Measurements from ENCODE around the gene OR56A5. TPM values are rescaled to one million over a fixed set of nuclear protein-coding genes. Genes with fewer than 3 reads are reported as not detected.

OR56A5 gene
- polyA plus RNA-seq, 4 donors: not detected

GRCh38 chr11:5941951-5942350, 26.3 kb downstream of the OR56A5 start, which contains the start of gene OR56A3:
TSS of gene OR56A3 (plus strand) at chr11:5942251. CDS start at chr11:5947347, 5,096 bp downstream.
- no peak for DNase-seq
- H3K9me3 ChIP-seq (ENCODE audit: control insufficient read depth in 2 of 2, insufficient read depth in 1 of 2, low read depth in 1 of 2, low read length in 1 of 2): peaks cover 0 to 14% of the 10 kb centered on the region in 2 donors
- no peaks in the 10 kb centered on the region for H3K36me3 ChIP-seq (ENCODE audit: control insufficient read depth in 3 of 3, insufficient read depth in 2 of 3, low read depth in 1 of 3, low read length in 3 of 3)
- H3K27ac ChIP-seq (ENCODE audit: low read depth in 1 of 3, low read length in 2 of 3): no peak within 1 kb of the TSS
- no peaks in the 10 kb centered on the region for H3K4me1 ChIP-seq (ENCODE audit: control insufficient read depth in 3 of 3, insufficient read depth in 2 of 3, low read depth in 1 of 3, low read length in 2 of 3)
- no peak for FAIRE-seq
- WGBS, 3 donors: 73 to 85% (median 82%) methylated on average over 3 of the region's 3 CpGs
- H3K4me3 ChIP-seq (ENCODE audit: low read depth in 1 of 3, low read length in 3 of 3): no peak within 1 kb of the TSS
- no peaks in the 10 kb centered on the region for H3K27me3 ChIP-seq (ENCODE audit: control insufficient read depth in 3 of 3, insufficient read depth in 3 of 3, low read length in 3 of 3)

- no peaks in the 10 kb centered on the region for H3K4me1 ChIP-seq (ENCODE audit: control insufficient read depth in 3 of 3, insufficient read depth in 2 of 3, low read depth in 1 of 3, low read length in 2 of 3)
- no peak overlapping the region for H3K27ac ChIP-seq (ENCODE audit: low read depth in 1 of 3, low read length in 2 of 3)
- no peaks in the 10 kb centered on the region for H3K36me3 ChIP-seq (ENCODE audit: control insufficient read depth in 3 of 3, insufficient read depth in 2 of 3, low read depth in 1 of 3, low read length in 3 of 3)
- no peak for FAIRE-seq
- H3K4me3 ChIP-seq (ENCODE audit: low read depth in 1 of 3, low read length in 3 of 3): no peak overlapping the region
- DNase-seq: no peak
- H3K27me3 ChIP-seq (ENCODE audit: control insufficient read depth in 3 of 3, insufficient read depth in 3 of 3, low read length in 3 of 3): no peaks in the 10 kb centered on the region
- 92 to 96% (median 95%) methylated on average over 2 of the region's 2 CpGs for WGBS, 3 donors
- peaks cover 0 to 26% of the 10 kb centered on the region in 2 donors for H3K9me3 ChIP-seq (ENCODE audit: control insufficient read depth in 2 of 2, insufficient read depth in 1 of 2, low read depth in 1 of 2, low read length in 1 of 2)
Observed at GRCh38 chr11:5940748-5941147, 27.5 kb downstream of the OR56A5 start.

DNA sequence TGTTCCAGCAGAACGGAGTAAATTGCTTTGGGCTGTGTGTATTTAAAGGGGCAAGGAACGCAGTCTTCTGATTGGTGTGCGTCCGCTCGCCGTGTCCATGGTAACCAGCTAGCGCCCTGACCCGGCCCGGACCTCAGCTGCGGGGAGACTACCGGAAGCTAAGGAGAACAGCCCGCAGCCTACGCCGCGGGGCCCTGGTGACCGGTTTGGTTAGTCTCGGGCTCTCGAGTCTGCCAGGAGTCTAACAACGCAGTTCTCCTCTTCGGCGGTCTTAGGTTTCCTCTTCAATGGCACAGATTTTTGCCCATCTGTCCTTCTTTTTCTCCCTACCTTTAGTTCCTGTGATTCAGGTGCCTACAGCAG, 29.7 kb downstream of the OR56A5 start:
- FAIRE-seq (no peak), DNase-seq (no peak)
- H3K27me3 ChIP-seq (ENCODE audit: control insufficient read depth in 3 of 3, insufficient read depth in 3 of 3, low read length in 3 of 3): no peaks in the 10 kb centered on the region
- no peak overlapping the region for H3K4me3 ChIP-seq (ENCODE audit: low read depth in 1 of 3, low read length in 3 of 3)
- peaks cover 0 to 33% of the 10 kb centered on the region in 2 donors for H3K9me3 ChIP-seq (ENCODE audit: control insufficient read depth in 2 of 2, insufficient read depth in 1 of 2, low read depth in 1 of 2, low read length in 1 of 2)
- WGBS, 3 donors: 72 to 81% (median 74%) methylated on average over 21 of the region's 21 CpGs
- no peak overlapping the region for H3K27ac ChIP-seq (ENCODE audit: low read depth in 1 of 3, low read length in 2 of 3)
- H3K4me1 ChIP-seq (ENCODE audit: control insufficient read depth in 3 of 3, insufficient read depth in 2 of 3, low read depth in 1 of 3, low read length in 2 of 3): no peaks in the 10 kb centered on the region
- H3K36me3 ChIP-seq (ENCODE audit: control insufficient read depth in 3 of 3, insufficient read depth in 2 of 3, low read depth in 1 of 3, low read length in 3 of 3): no peaks in the 10 kb centered on the region

- H3K9me3 ChIP-seq (ENCODE audit: control insufficient read depth in 2 of 2, insufficient read depth in 1 of 2, low read depth in 1 of 2, low read length in 1 of 2): peaks cover 0 to 38% of the 10 kb centered on the region in 2 donors
- WGBS, 3 donors: 84 to 93% (median 86%) methylated on average over 39 of the region's 39 CpGs
Observed at GRCh38 chr11:5937868-5938602, 30.3 kb downstream of the OR56A5 start.

DNA sequence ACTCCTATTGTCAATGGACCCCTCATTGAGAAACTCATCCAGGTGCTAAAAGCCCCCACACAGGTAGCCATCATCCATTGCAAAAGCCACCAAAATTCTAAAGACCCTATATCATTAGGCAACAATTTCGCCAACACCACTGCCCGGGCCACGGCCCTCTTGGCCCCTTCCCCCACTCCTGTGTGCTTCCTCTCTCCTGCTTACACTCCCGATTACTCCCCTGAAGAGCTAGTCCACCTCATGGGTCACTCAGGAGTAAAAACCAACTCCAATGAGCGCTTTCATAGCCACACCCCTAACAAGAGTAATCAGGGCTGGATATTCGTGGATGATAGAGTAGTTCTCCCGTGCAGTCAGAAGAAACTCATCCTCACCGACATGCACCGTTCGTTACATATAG, 35.2 kb downstream of the OR56A5 start:
- FAIRE-seq (no peak), DNase-seq (no peak)
- Histone ChIP-seq H3K36me3 (ENCODE audit: control insufficient read depth in 3 of 3, insufficient read depth in 2 of 3, low read depth in 1 of 3, low read length in 3 of 3) (no peaks in the 10 kb centered on the region), H3K9me3 (ENCODE audit: control insufficient read depth in 2 of 2, insufficient read depth in 1 of 2, low read depth in 1 of 2, low read length in 1 of 2) (peaks cover 0 to 80% of the 10 kb centered on the region in 2 donors), H3K27ac (ENCODE audit: low read depth in 1 of 3, low read length in 2 of 3) (no peak overlapping the region), H3K4me1 (ENCODE audit: control insufficient read depth in 3 of 3, insufficient read depth in 2 of 3, low read depth in 1 of 3, low read length in 2 of 3) (no peaks in the 10 kb centered on the region), H3K27me3 (ENCODE audit: control insufficient read depth in 3 of 3, insufficient read depth in 3 of 3, low read length in 3 of 3) (no peaks in the 10 kb centered on the region), H3K4me3 (ENCODE audit: low read depth in 1 of 3, low read length in 3 of 3) (no peak overlapping the region)
- 91 to 93% (median 91%) methylated on average over 10 of the region's 10 CpGs for WGBS, 3 donors

More at GRCh38 chr11:5937868-5938602, 30.3 kb downstream of the OR56A5 start:
- Histone ChIP-seq H3K4me3 (ENCODE audit: low read depth in 1 of 3, low read length in 3 of 3) (no peak overlapping the region), H3K4me1 (ENCODE audit: control insufficient read depth in 3 of 3, insufficient read depth in 2 of 3, low read depth in 1 of 3, low read length in 2 of 3) (no peaks in the 10 kb centered on the region), H3K27ac (ENCODE audit: low read depth in 1 of 3, low read length in 2 of 3) (no peak overlapping the region), H3K36me3 (ENCODE audit: control insufficient read depth in 3 of 3, insufficient read depth in 2 of 3, low read depth in 1 of 3, low read length in 3 of 3) (no peaks in the 10 kb centered on the region), H3K27me3 (ENCODE audit: control insufficient read depth in 3 of 3, insufficient read depth in 3 of 3, low read length in 3 of 3) (no peaks in the 10 kb centered on the region)
- FAIRE-seq: no peak
- no peak for DNase-seq

DNA sequence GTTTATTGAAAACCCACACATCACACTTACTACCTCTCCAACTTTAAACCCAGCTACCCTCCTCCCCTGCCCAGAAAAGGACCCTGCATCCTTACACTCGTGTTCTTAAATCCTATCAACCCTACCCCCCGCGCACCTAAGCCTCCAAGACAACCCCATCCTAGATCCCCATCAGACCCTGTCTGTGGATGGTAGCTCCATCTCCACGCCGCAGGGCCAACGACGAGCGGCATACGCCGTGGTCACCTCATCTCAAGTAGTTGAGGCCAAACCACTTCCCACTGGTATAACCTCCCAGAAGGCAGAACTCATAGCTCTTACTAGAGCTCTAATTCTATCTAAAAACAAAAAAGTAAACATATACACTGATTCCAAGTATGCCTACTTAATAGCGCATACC, 35.6 kb downstream of the OR56A5 start:
- H3K9me3 ChIP-seq (ENCODE audit: control insufficient read depth in 2 of 2, insufficient read depth in 1 of 2, low read depth in 1 of 2, low read length in 1 of 2): peaks cover 0 to 78% of the 10 kb centered on the region in 2 donors
- FAIRE-seq (no peak), DNase-seq (no peak)
- no peaks in the 10 kb centered on the region for H3K36me3 ChIP-seq (ENCODE audit: control insufficient read depth in 3 of 3, insufficient read depth in 2 of 3, low read depth in 1 of 3, low read length in 3 of 3)
- no peak overlapping the region for H3K4me3 ChIP-seq (ENCODE audit: low read depth in 1 of 3, low read length in 3 of 3)
- 93 to 95% (median 94%) methylated on average over 11 of the region's 11 CpGs for WGBS, 3 donors
- no peaks in the 10 kb centered on the region for H3K4me1 ChIP-seq (ENCODE audit: control insufficient read depth in 3 of 3, insufficient read depth in 2 of 3, low read depth in 1 of 3, low read length in 2 of 3)
- no peak overlapping the region for H3K27ac ChIP-seq (ENCODE audit: low read depth in 1 of 3, low read length in 2 of 3)
- no peaks in the 10 kb centered on the region for H3K27me3 ChIP-seq (ENCODE audit: control insufficient read depth in 3 of 3, insufficient read depth in 3 of 3, low read length in 3 of 3)

DNA sequence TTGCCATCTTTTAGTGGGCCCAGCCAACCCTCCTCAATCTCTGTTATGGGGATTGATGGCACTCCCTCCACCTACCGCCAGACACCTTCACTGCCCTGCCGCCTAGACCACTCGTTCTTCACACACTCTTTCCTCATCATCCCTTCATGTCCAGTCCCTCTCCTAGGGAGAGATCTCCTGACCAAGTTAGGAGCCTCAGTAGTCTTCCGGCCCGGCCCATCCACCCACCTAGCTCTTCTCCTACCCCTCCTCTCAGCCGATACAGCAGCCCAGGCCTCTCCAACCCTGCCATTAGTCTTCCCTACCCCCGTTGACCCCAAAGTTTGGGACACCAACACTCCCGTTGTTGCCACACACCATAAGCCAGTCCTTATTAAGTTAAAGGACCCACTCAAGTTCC, 37.2 kb downstream of the OR56A5 start:
- no peaks in the 10 kb centered on the region for H3K27me3 ChIP-seq (ENCODE audit: control insufficient read depth in 3 of 3, insufficient read depth in 3 of 3, low read length in 3 of 3)
- DNase-seq (no peak), FAIRE-seq (no peak)
- no peaks in the 10 kb centered on the region for H3K4me1 ChIP-seq (ENCODE audit: control insufficient read depth in 3 of 3, insufficient read depth in 2 of 3, low read depth in 1 of 3, low read length in 2 of 3)
- peaks cover 0 to 62% of the 10 kb centered on the region in 2 donors for H3K9me3 ChIP-seq (ENCODE audit: control insufficient read depth in 2 of 2, insufficient read depth in 1 of 2, low read depth in 1 of 2, low read length in 1 of 2)
- H3K36me3 ChIP-seq (ENCODE audit: control insufficient read depth in 3 of 3, insufficient read depth in 2 of 3, low read depth in 1 of 3, low read length in 3 of 3): no peaks in the 10 kb centered on the region
- WGBS, 3 donors: 94 to 95% (median 94%) methylated on average over 8 of the region's 8 CpGs
- no peak overlapping the region for H3K27ac ChIP-seq (ENCODE audit: low read depth in 1 of 3, low read length in 2 of 3)
- H3K4me3 ChIP-seq (ENCODE audit: low read depth in 1 of 3, low read length in 3 of 3): no peak overlapping the region

DNA sequence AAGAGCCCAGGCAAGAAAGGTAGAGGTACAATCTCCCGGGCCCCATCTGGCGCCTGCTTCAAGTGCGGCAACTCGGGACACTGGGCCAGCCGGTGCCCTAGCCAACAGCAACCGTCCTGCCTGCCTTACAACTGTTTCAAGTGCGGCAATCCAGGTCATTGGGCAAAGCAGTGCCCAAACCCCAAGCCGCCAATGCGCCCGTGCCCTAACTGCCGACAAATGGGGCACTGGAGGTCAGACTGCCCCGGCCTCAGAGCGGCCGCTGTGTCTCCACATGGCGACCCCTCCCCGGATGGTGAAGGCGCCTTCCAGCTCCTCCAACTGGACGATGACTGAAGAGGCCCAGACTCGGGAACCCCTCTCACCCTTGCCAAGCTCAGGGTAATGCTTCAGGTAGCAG, 37.7 kb downstream of the OR56A5 start:
- Histone ChIP-seq H3K9me3 (ENCODE audit: control insufficient read depth in 2 of 2, insufficient read depth in 1 of 2, low read depth in 1 of 2, low read length in 1 of 2) (peaks cover 0 to 59% of the 10 kb centered on the region in 2 donors), H3K4me1 (ENCODE audit: control insufficient read depth in 3 of 3, insufficient read depth in 2 of 3, low read depth in 1 of 3, low read length in 2 of 3) (no peaks in the 10 kb centered on the region), H3K27me3 (ENCODE audit: control insufficient read depth in 3 of 3, insufficient read depth in 3 of 3, low read length in 3 of 3) (no peaks in the 10 kb centered on the region), H3K36me3 (ENCODE audit: control insufficient read depth in 3 of 3, insufficient read depth in 2 of 3, low read depth in 1 of 3, low read length in 3 of 3) (no peaks in the 10 kb centered on the region), H3K27ac (ENCODE audit: low read depth in 1 of 3, low read length in 2 of 3) (no peak overlapping the region), H3K4me3 (ENCODE audit: low read depth in 1 of 3, low read length in 3 of 3) (no peak overlapping the region)
- WGBS, 3 donors: 88 to 91% (median 89%) methylated on average over 19 of the region's 19 CpGs
- FAIRE-seq: no peak
- DNase-seq: no peak

All from small intestine (tissue), 7 donors.